Measurements from ENCODE around the gene CAPN1.

The CAPN1 gene

GRCh38 chr11:65210361-65210731, 28.6 kb downstream of the CAPN1 start:
- Histone ChIP-seq H3K27me3 (ENCODE audit: control insufficient read depth, insufficient read depth, low read length) (no peaks in the 10 kb centered on the region), H3K4me1 (ENCODE audit: control insufficient read depth, insufficient read depth, low read length) (peaks cover 17% of the 10 kb centered on the region), H3K27ac (ENCODE audit: low read length) (no peak overlapping the region), H3K4me3 (ENCODE audit: low read length) (no peak overlapping the region), H3K36me3 (ENCODE audit: control insufficient read depth, insufficient read depth, low read length) (peaks cover 45% of the 10 kb centered on the region), H3K9me3 (ENCODE audit: control insufficient read depth, insufficient read depth, low read length) (no peaks in the 10 kb centered on the region)
- no CpG with 5 or more reads among the region's 14 CpGs for WGBS (ENCODE audit: insufficient coverage, insufficient read length)
- DNase-seq (ENCODE audit: low read depth, low spot score) = no peak

GRCh38 chr11:65210748-65211147, 29.0 kb downstream of the CAPN1 start:
- H3K36me3 ChIP-seq (ENCODE audit: control insufficient read depth, insufficient read depth, low read length) = peaks cover 41% of the 10 kb centered on the region
- no peak overlapping the region for H3K27ac ChIP-seq (ENCODE audit: low read length)
- no peak for DNase-seq (ENCODE audit: low read depth, low spot score)
- H3K27me3 ChIP-seq (ENCODE audit: control insufficient read depth, insufficient read depth, low read length) = no peaks in the 10 kb centered on the region
- peaks cover 17% of the 10 kb centered on the region for H3K4me1 ChIP-seq (ENCODE audit: control insufficient read depth, insufficient read depth, low read length)
- no peaks in the 10 kb centered on the region for H3K9me3 ChIP-seq (ENCODE audit: control insufficient read depth, insufficient read depth, low read length)
- no peak overlapping the region for H3K4me3 ChIP-seq (ENCODE audit: low read length)
- no CpG with 5 or more reads among the region's 4 CpGs for WGBS (ENCODE audit: insufficient coverage, insufficient read length)

- Histone ChIP-seq H3K27me3 (ENCODE audit: control insufficient read depth, insufficient read depth, low read length) (no peaks in the 10 kb centered on the region), H3K36me3 (ENCODE audit: control insufficient read depth, insufficient read depth, low read length) (peaks cover 33% of the 10 kb centered on the region), H3K27ac (ENCODE audit: low read length) (no peak overlapping the region), H3K4me3 (ENCODE audit: low read length) (no peak overlapping the region), H3K9me3 (ENCODE audit: control insufficient read depth, insufficient read depth, low read length) (no peaks in the 10 kb centered on the region), H3K4me1 (ENCODE audit: control insufficient read depth, insufficient read depth, low read length) (peaks cover 17% of the 10 kb centered on the region)
- DNase-seq (ENCODE audit: low read depth, low spot score) = no peak
- no CpG with 5 or more reads among the region's 29 CpGs for WGBS (ENCODE audit: insufficient coverage, insufficient read length)
Measured at GRCh38 chr11:65211293-65212105, 29.8 kb downstream of the CAPN1 start.

- no CpG with 5 or more reads among the region's 13 CpGs for WGBS (ENCODE audit: insufficient coverage, insufficient read length)
- H3K27ac ChIP-seq (ENCODE audit: low read length) = no peak overlapping the region
- no peak overlapping the region for H3K4me3 ChIP-seq (ENCODE audit: low read length)
Measured at GRCh38 chr11:65212226-65212801, 30.6 kb downstream of the CAPN1 start.

GRCh38 chr11:65213322-65214211, 31.8 kb downstream of the CAPN1 start:
- Histone ChIP-seq H3K4me1 (ENCODE audit: control insufficient read depth, insufficient read depth, low read length) (peaks cover 17% of the 10 kb centered on the region), H3K36me3 (ENCODE audit: control insufficient read depth, insufficient read depth, low read length) (peaks cover 24% of the 10 kb centered on the region), H3K27ac (ENCODE audit: low read length) (no peak overlapping the region), H3K4me3 (ENCODE audit: low read length) (peak overlapping the region; percentile 9; the same call in 1 of the 2 replicates), H3K27me3 (ENCODE audit: control insufficient read depth, insufficient read depth, low read length) (no peaks in the 10 kb centered on the region), H3K9me3 (ENCODE audit: control insufficient read depth, insufficient read depth, low read length) (no peaks in the 10 kb centered on the region)
- peak; percentile 75 for DNase-seq (ENCODE audit: low read depth, low spot score)
- no CpG with 5 or more reads among the region's 26 CpGs for WGBS (ENCODE audit: insufficient coverage, insufficient read length)

More at GRCh38 chr11:65212226-65212801, 30.6 kb downstream of the CAPN1 start:
- H3K9me3 ChIP-seq (ENCODE audit: control insufficient read depth, insufficient read depth, low read length) = no peaks in the 10 kb centered on the region
- peaks cover 17% of the 10 kb centered on the region for H3K4me1 ChIP-seq (ENCODE audit: control insufficient read depth, insufficient read depth, low read length)
- peaks cover 29% of the 10 kb centered on the region for H3K36me3 ChIP-seq (ENCODE audit: control insufficient read depth, insufficient read depth, low read length)
- DNase-seq (ENCODE audit: low read depth, low spot score) = no peak
- H3K27me3 ChIP-seq (ENCODE audit: control insufficient read depth, insufficient read depth, low read length) = no peaks in the 10 kb centered on the region

- H3K4me1 ChIP-seq (ENCODE audit: control insufficient read depth, insufficient read depth, low read length) = peaks cover 17% of the 10 kb centered on the region
- no peaks in the 10 kb centered on the region for H3K27me3 ChIP-seq (ENCODE audit: control insufficient read depth, insufficient read depth, low read length)
- no CpG with 5 or more reads among the region's 16 CpGs for WGBS (ENCODE audit: insufficient coverage, insufficient read length)
- H3K36me3 ChIP-seq (ENCODE audit: control insufficient read depth, insufficient read depth, low read length) = peaks cover 19% of the 10 kb centered on the region
- DNase-seq (ENCODE audit: low read depth, low spot score) = no peak
- H3K9me3 ChIP-seq (ENCODE audit: control insufficient read depth, insufficient read depth, low read length) = no peaks in the 10 kb centered on the region
- H3K27ac ChIP-seq (ENCODE audit: low read length) = no peak overlapping the region
- H3K4me3 ChIP-seq (ENCODE audit: low read length) = peak overlapping the region; percentile 9; the same call in 1 of the 2 replicates
Measured at GRCh38 chr11:65214212-65214845, 32.6 kb downstream of the CAPN1 start.

- WGBS (ENCODE audit: insufficient coverage, insufficient read length) = 100% methylated on average over 3 of the region's 24 CpGs
- H3K27me3 ChIP-seq (ENCODE audit: control insufficient read depth, insufficient read depth, low read length) = no peaks in the 10 kb centered on the region
- H3K4me1 ChIP-seq (ENCODE audit: control insufficient read depth, insufficient read depth, low read length) = peaks cover 17% of the 10 kb centered on the region
- no peak overlapping the region for H3K27ac ChIP-seq (ENCODE audit: low read length)
- no peak overlapping the region for H3K4me3 ChIP-seq (ENCODE audit: low read length)
- no peaks in the 10 kb centered on the region for H3K9me3 ChIP-seq (ENCODE audit: control insufficient read depth, insufficient read depth, low read length)
- DNase-seq (ENCODE audit: low read depth, low spot score) = no peak
- H3K36me3 ChIP-seq (ENCODE audit: control insufficient read depth, insufficient read depth, low read length) = peaks cover 7% of the 10 kb centered on the region
Measured at GRCh38 chr11:65215441-65216076, 33.8 kb downstream of the CAPN1 start.

- H3K27ac ChIP-seq (ENCODE audit: low read length) = no peak overlapping the region
- peaks cover 14% of the 10 kb centered on the region for H3K4me1 ChIP-seq (ENCODE audit: control insufficient read depth, insufficient read depth, low read length)
- H3K27me3 ChIP-seq (ENCODE audit: control insufficient read depth, insufficient read depth, low read length) = no peaks in the 10 kb centered on the region
- no peaks in the 10 kb centered on the region for H3K36me3 ChIP-seq (ENCODE audit: control insufficient read depth, insufficient read depth, low read length)
- DNase-seq (ENCODE audit: low read depth, low spot score) = no peak
- WGBS (ENCODE audit: insufficient coverage, insufficient read length) = no CpG with 5 or more reads among the region's 6 CpGs
- H3K4me3 ChIP-seq (ENCODE audit: low read length) = no peak overlapping the region
- H3K9me3 ChIP-seq (ENCODE audit: control insufficient read depth, insufficient read depth, low read length) = no peaks in the 10 kb centered on the region
Measured at GRCh38 chr11:65216830-65217229, 35.1 kb downstream of the CAPN1 start.

- no peak for DNase-seq (ENCODE audit: low read depth, low spot score)
- no peak overlapping the region for H3K4me3 ChIP-seq (ENCODE audit: low read length)
- H3K27ac ChIP-seq (ENCODE audit: low read length) = no peak overlapping the region
- peaks cover 6% of the 10 kb centered on the region for H3K4me1 ChIP-seq (ENCODE audit: control insufficient read depth, insufficient read depth, low read length)
- WGBS (ENCODE audit: insufficient coverage, insufficient read length) = no CpG with 5 or more reads among the region's 19 CpGs
- no peaks in the 10 kb centered on the region for H3K36me3 ChIP-seq (ENCODE audit: control insufficient read depth, insufficient read depth, low read length)
- H3K27me3 ChIP-seq (ENCODE audit: control insufficient read depth, insufficient read depth, low read length) = no peaks in the 10 kb centered on the region
- H3K9me3 ChIP-seq (ENCODE audit: control insufficient read depth, insufficient read depth, low read length) = no peaks in the 10 kb centered on the region
Measured at GRCh38 chr11:65217441-65218423, 36.0 kb downstream of the CAPN1 start.

Measured in iPS DF 6.9 (cell line).